HepG2 (cell line): ENCODE results near the gene FEM1B. TPM values are rescaled to one million over a fixed set of nuclear protein-coding genes. Genes with fewer than 3 reads are reported as not detected.

ENCODE experiments used
- ATAC-seq: fragments of 200-7000 bp; cut with Tn5 transposase; 3 replicates; pipeline ENCODE4 v1.9.1; 2020; ENCODE audit warnings: mild to moderate bottlenecking, moderate library complexity
- BruUV-seq: library from RNA; stranded (reverse); fragments of 400-500 nt; replicated peaks from 2 replicates; lab custom pipeline; 2021; lab: Mats Ljungman, UMichigan
- CTCF ChIA-PET: fragments of 300-600 bp; formaldehyde crosslinking; extraction: SDS; loops from one replicate; lab custom pipeline; 2021; ENCODE audit warnings: low total read pairs, inconsistent platforms, low intra/inter-chr PET ratio; lab: Yijun Ruan, JAX
- POLR2A ChIA-PET: fragments of 350-600 bp; sonication (Branson Sonifier 250); formaldehyde crosslinking; loops from one replicate; lab custom pipeline; 2020; ENCODE audit warnings: antibody characterized with exemption, inconsistent platforms; lab: Yijun Ruan, JAX
- DNase-seq: peaks from one replicate; pipeline ENCODE4 v3.0.0-alpha.2; 2015; ENCODE audit warnings: low spot score
- FAIRE-seq: peaks from 3 replicates; lab custom pipeline; 2011; peaks lifted over from hg19 to GRCh38; lab: Jason Lieb, UNC
- H2AFZ ChIP-seq: one replicate; pipeline ENCODE4 v1.6.1; 2011; ENCODE audit warnings: low read length, inconsistent platforms
- H3K27ac ChIP-seq: fragments of 300-600 bp; 3 replicates; pipeline ENCODE4 v1.8.0; 2011; ENCODE audit warnings: mixed run types, mild to moderate bottlenecking, mixed read lengths, low read length, inconsistent platforms; ENCODE audit not compliant: insufficient read depth; ENCODE audit errors: extremely low read length
- H3K27me3 ChIP-seq, 2 experiments: fragments of 200-600 bp in 1 of 2; 2 replicates in 1 of 2; 3 replicates in 1 of 2; pipeline versions ENCODE4 v1.6.0 to v1.8.0; 2011; ENCODE audit warnings: low read length in 2 of 2, mild to moderate bottlenecking in 2 of 2, moderate library complexity in 2 of 2, inconsistent platforms in 1 of 2; ENCODE audit not compliant: insufficient read depth in 2 of 2, control insufficient read depth in 1 of 2
- H3K36me3 ChIP-seq, 2 experiments: fragments of 200-600 bp in 1 of 2; replicated peaks in 1 of 2; 2 replicates in 1 of 2; 3 replicates in 1 of 2; pipeline versions ENCODE4 v1.5.1 to v1.8.0; 2011; ENCODE audit warnings: low read length in 2 of 2, inconsistent platforms in 1 of 2; ENCODE audit not compliant: insufficient read depth in 2 of 2, control insufficient read depth in 1 of 2
- H3K4me1 ChIP-seq: 2 replicates; pipeline ENCODE4 v1.5.1; 2012; ENCODE audit warnings: low read length, inconsistent platforms; ENCODE audit not compliant: insufficient read depth
- H3K4me2 ChIP-seq: 2 replicates; pipeline ENCODE4 v1.6.0; 2011; ENCODE audit warnings: low read depth, low read length, inconsistent platforms
- H3K4me3 ChIP-seq, 3 experiments: fragments of 200-600 bp in 1 of 3; sonication (generic), shearing (Covaris generic) in 1 of 3; replicated peaks in 1 of 3; 2 replicates each; pipeline ENCODE4 v1.5.1; 2011 to 2016; ENCODE audit warnings: low read length in 3 of 3, inconsistent platforms in 2 of 3, low read depth in 2 of 3, mild to moderate bottlenecking in 2 of 3, control low read depth in 1 of 3, mixed read lengths in 1 of 3; ENCODE audit not compliant: insufficient read depth in 1 of 3
- H3K79me2 ChIP-seq: one replicate; pipeline ENCODE4 v1.6.1; 2011; ENCODE audit warnings: low read length, inconsistent platforms; ENCODE audit not compliant: insufficient read depth
- H3K9ac ChIP-seq: 2 replicates; pipeline ENCODE4 v1.6.0; 2011; ENCODE audit warnings: mild to moderate bottlenecking, low read depth, low read length, inconsistent platforms; ENCODE audit not compliant: insufficient read depth
- H3K9me3 ChIP-seq: 2 replicates; pipeline ENCODE4 v1.5.1; 2012; ENCODE audit warnings: mild to moderate bottlenecking, low read length
- H4K20me1 ChIP-seq: 2 replicates; pipeline ENCODE4 v1.6.0; 2011; ENCODE audit warnings: inconsistent platforms, mild to moderate bottlenecking, low read length, moderate library complexity; ENCODE audit not compliant: insufficient read depth
- CBFB ChIP-seq: sonication (generic); formaldehyde crosslinking; IDR thresholded peaks from 2 replicates; pipeline ENCODE4 v1.4.0; 2020; ENCODE audit warnings: missing genetic modification reagents
- GATA4 ChIP-seq: sonication (generic); IDR thresholded peaks from 2 replicates; pipeline ENCODE4 v1.6.1; 2016; ENCODE audit warnings: antibody characterized with exemption, low read depth, borderline replicate concordance
- HMGA1 ChIP-seq: sonication (generic); formaldehyde crosslinking; conservative IDR thresholded peaks from 2 replicates; pipeline ENCODE4 v1.4.0; 2020; ENCODE audit warnings: missing genetic modification reagents
- KMT2A ChIP-seq: sonication (generic); formaldehyde crosslinking; IDR thresholded peaks from 2 replicates; pipeline ENCODE4 v1.4.0; 2020; ENCODE audit warnings: missing genetic modification reagents
- MBD4 ChIP-seq: IDR thresholded peaks from 2 replicates; pipeline ENCODE4 v1.6.1; 2012; ENCODE audit warnings: low read length, inconsistent platforms, borderline replicate concordance
- MYNN ChIP-seq: sonication (generic); formaldehyde crosslinking; IDR thresholded peaks from 2 replicates; pipeline ENCODE4 v1.4.0; 2020; ENCODE audit warnings: mild to moderate bottlenecking, low read depth, missing genetic modification reagents
- NCOA5 ChIP-seq: sonication (generic); formaldehyde crosslinking; IDR thresholded peaks from 2 replicates; pipeline ENCODE4 v1.4.0; 2020; ENCODE audit warnings: missing genetic modification reagents
- POGZ ChIP-seq: sonication (generic); formaldehyde crosslinking; IDR thresholded peaks from 2 replicates; pipeline ENCODE4 v1.4.0; 2020; ENCODE audit warnings: mild to moderate bottlenecking, missing genetic modification reagents
- RBAK ChIP-seq: sonication (generic); formaldehyde crosslinking; IDR thresholded peaks from 2 replicates; pipeline ENCODE4 v1.5.1; 2020; ENCODE audit warnings: mild to moderate bottlenecking, missing genetic modification reagents
- REL ChIP-seq: sonication (generic); formaldehyde crosslinking; conservative IDR thresholded peaks from 2 replicates; pipeline ENCODE4 v1.8.0; 2022; ENCODE audit warnings: mild to moderate bottlenecking, missing genetic modification reagents, moderate library complexity
- RXRA ChIP-seq: sonication (generic); formaldehyde crosslinking; IDR thresholded peaks from 2 replicates; pipeline ENCODE4 v1.5.1; 2020; ENCODE audit warnings: missing genetic modification reagents
- SMYD3 ChIP-seq: sonication (generic); formaldehyde crosslinking; IDR thresholded peaks from 2 replicates; pipeline ENCODE4 v1.8.1; 2023; ENCODE audit warnings: mild to moderate bottlenecking, missing genetic modification reagents
- ZBTB1 ChIP-seq: sonication (generic); formaldehyde crosslinking; IDR thresholded peaks from 2 replicates; pipeline ENCODE4 v1.4.0; 2020; ENCODE audit warnings: missing genetic modification reagents, borderline replicate concordance
- ZNF546 ChIP-seq: sonication (generic); formaldehyde crosslinking; conservative IDR thresholded peaks from 2 replicates; pipeline ENCODE4 v1.8.1; 2023; ENCODE audit warnings: mild to moderate bottlenecking, missing genetic modification reagents
- WGBS: methylation state at CpG from one replicate; pipeline ENCODE4 v1.1.6; 2017; ENCODE audit warnings: low lambda C conversion rate; 5-methylcytosine and 5-hydroxymethylcytosine counted together
- in situ Hi-C: cut with HindIII; loops from 2 replicates; pipeline ENCODE4 v1.10.0; 2017; ENCODE audit warnings: low pct_unique_long_range_greater_than_20kb; ENCODE audit not compliant: extremely low pct_ligation_motif_present
- intact Hi-C: fragments of 100-400 bp; cut with micrococcal nuclease; formaldehyde crosslinking; loops from one replicate; pipeline ENCODE4 v1.10.0; 2022; ENCODE audit not compliant: unreplicated experiment
- polyA plus RNA-seq, 8 experiments: library from polyadenylated mRNA; depleted of rRNA in 3 of 8; stranded (reverse) in 7 of 8; unstranded in 1 of 8; fragments of >200 nt; fragmentation: Illumina TruSeq in 4 of 8; extraction: Trizol in 4 of 8; gene quantifications; 2 replicates each; pipeline versions ENCODE4 v1.2.1 to v1.2.3, GENCODE V29; 2011 to 2016; ENCODE audit warnings: low read depth in 4 of 8, missing spikeins in 1 of 8, mixed read lengths in 1 of 8; ENCODE audit not compliant: insufficient read depth in 1 of 8
- total RNA-seq, 5 experiments: library from RNA; depleted of rRNA; stranded (reverse); fragments of >200 nt; fragmentation: Illumina TruSeq; extraction: Trizol; gene quantifications; 2 replicates each; pipeline ENCODE4 v1.2.3, GENCODE V29; 2016; ENCODE audit warnings: low read depth in 1 of 5
- TF ChIP-seq, protein P1 (sequence below): sonication (generic); formaldehyde crosslinking; IDR thresholded peaks from 2 replicates; pipeline ENCODE4 v1.4.0; 2020; ENCODE audit warnings: mild to moderate bottlenecking, low read depth, missing genetic modification reagents
- TF ChIP-seq, protein P2 (sequence below): sonication (generic); formaldehyde crosslinking; IDR thresholded peaks from 2 replicates; pipeline ENCODE4 v1.8.1; 2023; ENCODE audit warnings: mild to moderate bottlenecking, inconsistent platforms, moderate library complexity, missing genetic modification reagents, borderline replicate concordance
- TF ChIP-seq, protein P3 (sequence below): sonication (generic); formaldehyde crosslinking; IDR thresholded peaks from 2 replicates; pipeline ENCODE4 v1.4.0; 2020; ENCODE audit warnings: mild to moderate bottlenecking, low read depth, missing genetic modification reagents
- TF ChIP-seq, protein P4 (sequence below): sonication (generic); formaldehyde crosslinking; IDR thresholded peaks from 2 replicates; pipeline ENCODE4 v1.4.0; 2020; ENCODE audit warnings: missing genetic modification reagents

Gene FEM1B
- total and polyA plus RNA-seq, 2 of the 13 experiments (the other 11 are each of a cell fraction or from before 2014, with no cell fraction given) = 38.1 to 40.0 TPM

DNA sequence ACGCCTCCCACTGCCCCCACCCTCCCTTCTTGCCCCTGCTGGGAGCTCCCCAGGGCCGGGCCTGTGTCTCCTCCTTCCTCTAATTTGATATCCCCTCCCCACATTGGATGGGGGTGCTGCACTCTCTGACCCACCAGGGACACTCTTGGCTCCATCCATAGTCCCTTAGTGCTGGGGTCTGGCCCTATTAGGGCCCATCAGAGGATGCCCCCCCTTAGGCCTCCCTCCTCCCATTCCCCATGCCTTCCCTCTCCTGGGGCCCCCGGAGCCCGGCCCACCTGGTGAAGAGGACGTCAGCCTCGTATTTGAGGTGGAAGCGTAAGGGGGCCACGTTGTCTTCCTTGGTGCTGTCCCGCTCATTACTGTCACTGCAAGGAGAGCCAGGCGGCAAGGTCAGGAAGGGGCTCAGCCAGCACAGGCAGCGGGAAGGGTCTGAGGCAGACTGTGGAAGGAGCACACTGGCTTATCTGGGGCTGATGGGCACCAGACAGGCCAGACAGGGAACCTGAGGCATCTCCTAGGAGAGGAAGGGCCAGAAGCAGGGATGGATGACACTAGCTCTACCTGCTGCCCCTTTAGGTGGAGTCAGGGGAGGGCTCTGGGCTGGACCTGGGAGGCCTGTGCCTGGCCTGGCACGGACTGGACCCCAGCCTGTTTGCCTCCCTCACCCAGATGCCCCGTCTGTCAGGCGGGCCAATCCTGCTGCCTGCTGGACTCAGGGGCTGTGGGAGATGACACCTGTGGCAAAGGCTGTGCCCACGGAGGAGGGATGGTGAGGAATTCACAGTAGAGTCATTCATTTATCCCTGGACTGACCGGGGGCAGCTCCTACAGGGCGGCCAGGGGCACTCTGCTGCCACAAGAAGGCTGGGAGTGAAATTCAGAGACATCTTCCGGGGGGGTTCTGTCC, 36.2 kb downstream of the FEM1B start:
- Histone ChIP-seq H3K79me2 (no peaks in the 10 kb centered on the region), H3K27ac (no peak overlapping the region), H3K9me3 (peaks cover 3% of the 10 kb centered on the region; the same call in 1 of the 2 replicates), H2AFZ (no peak overlapping the region), H3K27me3 (peaks cover 4 to 22% of the 10 kb centered on the region in 2 experiments), H3K4me2 (no peak overlapping the region), H3K36me3 (no peaks in the 10 kb centered on the region), H3K4me3 (no peak overlapping the region), H3K4me1 (peaks cover 34% of the 10 kb centered on the region), H3K9ac (no peak overlapping the region), H4K20me1 (no peaks in the 10 kb centered on the region)
- CTCF ChIA-PET = no interaction called here
- in situ Hi-C loops (no loop called here), intact Hi-C loops (no loop called here)
- DNase-seq = no peak
- 33% methylated on average over 11 of the region's 18 CpGs for WGBS
- TF ChIP-seq REL (CRISPR knock-in tag) (no peak), CBFB (CRISPR knock-in tag) (no peak), ZBTB1 (CRISPR knock-in tag) (no peak), KMT2A (CRISPR knock-in tag) (no peak), NCOA5 (CRISPR knock-in tag) (no peak), MYNN (CRISPR knock-in tag) (no peak), ZNF546 (CRISPR knock-in tag) (no peak), MBD4 (no peak), SMYD3 (CRISPR knock-in tag) (no peak), RBAK (CRISPR knock-in tag) (no peak), HMGA1 (CRISPR knock-in tag) (no peak), RXRA (CRISPR knock-in tag) (no peak), GATA4 (no peak), POGZ (CRISPR knock-in tag) (no peak)
- TF ChIP-seq, protein P1, sequence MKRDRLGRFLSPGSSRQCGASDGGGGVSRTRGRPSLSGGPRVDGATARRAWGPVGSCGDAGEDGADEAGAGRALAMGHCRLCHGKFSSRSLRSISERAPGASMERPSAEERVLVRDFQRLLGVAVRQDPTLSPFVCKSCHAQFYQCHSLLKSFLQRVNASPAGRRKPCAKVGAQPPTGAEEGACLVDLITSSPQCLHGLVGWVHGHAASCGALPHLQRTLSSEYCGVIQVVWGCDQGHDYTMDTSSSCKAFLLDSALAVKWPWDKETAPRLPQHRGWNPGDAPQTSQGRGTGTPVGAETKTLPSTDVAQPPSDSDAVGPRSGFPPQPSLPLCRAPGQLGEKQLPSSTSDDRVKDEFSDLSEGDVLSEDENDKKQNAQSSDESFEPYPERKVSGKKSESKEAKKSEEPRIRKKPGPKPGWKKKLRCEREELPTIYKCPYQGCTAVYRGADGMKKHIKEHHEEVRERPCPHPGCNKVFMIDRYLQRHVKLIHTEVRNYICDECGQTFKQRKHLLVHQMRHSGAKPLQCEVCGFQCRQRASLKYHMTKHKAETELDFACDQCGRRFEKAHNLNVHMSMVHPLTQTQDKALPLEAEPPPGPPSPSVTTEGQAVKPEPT = no peak
- TF ChIP-seq, protein P2, sequence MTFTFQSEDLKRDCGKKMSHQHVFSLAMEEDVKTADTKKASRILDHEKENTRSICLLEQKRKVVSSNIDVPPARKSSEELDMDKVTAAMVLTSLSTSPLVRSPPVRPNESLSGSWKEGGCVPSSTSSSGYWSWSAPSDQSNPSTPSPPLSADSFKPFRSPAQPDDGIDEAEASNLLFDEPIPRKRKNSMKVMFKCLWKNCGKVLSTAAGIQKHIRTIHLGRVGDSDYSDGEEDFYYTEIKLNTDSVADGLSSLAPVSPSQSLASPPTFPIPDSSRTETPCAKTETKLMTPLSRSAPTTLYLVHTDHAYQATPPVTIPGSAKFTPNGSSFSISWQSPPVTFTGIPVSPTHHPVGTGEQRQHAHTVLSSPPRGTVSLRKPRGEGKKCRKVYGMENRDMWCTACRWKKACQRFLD (CRISPR knock-in tag) = no peak
- TF ChIP-seq, protein P3, sequence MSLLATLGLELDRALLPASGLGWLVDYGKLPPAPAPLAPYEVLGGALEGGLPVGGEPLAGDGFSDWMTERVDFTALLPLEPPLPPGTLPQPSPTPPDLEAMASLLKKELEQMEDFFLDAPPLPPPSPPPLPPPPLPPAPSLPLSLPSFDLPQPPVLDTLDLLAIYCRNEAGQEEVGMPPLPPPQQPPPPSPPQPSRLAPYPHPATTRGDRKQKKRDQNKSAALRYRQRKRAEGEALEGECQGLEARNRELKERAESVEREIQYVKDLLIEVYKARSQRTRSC = no peak
- TF ChIP-seq, protein P4, sequence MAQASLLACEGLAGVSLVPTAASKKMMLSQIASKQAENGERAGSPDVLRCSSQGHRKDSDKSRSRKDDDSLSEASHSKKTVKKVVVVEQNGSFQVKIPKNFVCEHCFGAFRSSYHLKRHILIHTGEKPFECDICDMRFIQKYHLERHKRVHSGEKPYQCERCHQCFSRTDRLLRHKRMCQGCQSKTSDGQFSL (CRISPR knock-in tag) = no peak
- POLR2A ChIA-PET = no interaction called here
- BruUV-seq = no TSS peak
- FAIRE-seq = no peak
- ATAC-seq = no peak
